ENCODE data around the gene TRAF2. TPM values are rescaled to one million over a fixed set of nuclear protein-coding genes. Genes with fewer than 3 reads are reported as not detected.
"Not testable (repeated sequence)": the region's sequence is repeated elsewhere in the genome, so short reads cannot be mapped to it uniquely, and the experiment has no call there.

TRAF2 gene
- polyA plus RNA-seq, 2 donors = 11.0 to 16.6 TPM

DNA sequence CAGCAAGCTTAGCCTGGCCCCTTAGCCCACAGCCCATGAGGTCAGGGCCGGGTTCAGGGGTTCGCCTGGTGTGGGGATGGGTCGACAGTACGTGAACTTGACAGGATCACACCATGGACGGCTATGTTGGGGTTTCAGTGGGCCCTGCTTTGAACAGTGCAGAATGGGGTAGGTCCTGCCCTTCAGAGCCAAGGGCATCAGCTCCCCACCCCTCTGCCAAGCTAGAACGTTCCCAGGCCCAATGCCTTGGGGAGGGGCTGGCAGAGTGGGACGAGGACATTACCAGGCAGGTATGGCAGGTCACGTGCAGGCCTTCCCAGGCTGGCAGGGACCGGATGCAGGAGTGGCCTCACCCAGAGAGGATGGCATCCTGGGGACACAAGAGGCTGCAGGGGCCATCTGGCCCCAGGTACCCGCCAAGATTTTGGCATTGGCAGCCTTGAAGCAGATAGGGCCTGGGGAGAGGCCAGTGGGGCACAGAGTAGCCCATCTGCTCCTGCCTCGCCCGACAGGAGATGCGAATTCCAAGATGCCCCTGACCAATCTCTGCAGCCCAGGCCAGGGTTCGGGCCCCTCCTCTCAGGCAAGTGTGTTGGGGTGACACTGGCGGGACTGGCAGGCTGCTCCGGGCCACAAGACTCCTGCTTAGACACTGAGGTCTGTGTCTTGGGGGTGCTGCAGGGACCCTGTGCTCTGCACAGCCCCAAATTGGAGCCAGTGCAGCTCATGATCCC is 44.5 kb upstream of the TRAF2 start:
- H3K4me3 ChIP-seq (ENCODE audit: low read depth in 1 of 2, low read length in 2 of 2); H3K27ac ChIP-seq (ENCODE audit: low read depth in 2 of 2, low read length in 1 of 2); H3K27me3 ChIP-seq (ENCODE audit: control insufficient read depth in 1 of 2, insufficient read depth in 2 of 2, low read length in 2 of 2); H3K9me3 ChIP-seq (ENCODE audit: control insufficient read depth in 2 of 2, insufficient read depth in 1 of 2, low read depth in 1 of 2, low read length in 1 of 2): not testable (repeated sequence)
- Histone ChIP-seq H3K36me3 (ENCODE audit: control insufficient read depth in 2 of 2, insufficient read depth in 2 of 2, low read length in 1 of 2) (peaks cover 0 to 12% of the 10 kb centered on the region in 2 donors), H3K4me1 (ENCODE audit: control insufficient read depth in 2 of 2, insufficient read depth in 2 of 2, low read length in 1 of 2) (peaks cover 0 to 29% of the 10 kb centered on the region in 2 donors)
- 35% methylated on average over 15 to 16 of the region's 16 CpGs for WGBS, 2 donors

DNA sequence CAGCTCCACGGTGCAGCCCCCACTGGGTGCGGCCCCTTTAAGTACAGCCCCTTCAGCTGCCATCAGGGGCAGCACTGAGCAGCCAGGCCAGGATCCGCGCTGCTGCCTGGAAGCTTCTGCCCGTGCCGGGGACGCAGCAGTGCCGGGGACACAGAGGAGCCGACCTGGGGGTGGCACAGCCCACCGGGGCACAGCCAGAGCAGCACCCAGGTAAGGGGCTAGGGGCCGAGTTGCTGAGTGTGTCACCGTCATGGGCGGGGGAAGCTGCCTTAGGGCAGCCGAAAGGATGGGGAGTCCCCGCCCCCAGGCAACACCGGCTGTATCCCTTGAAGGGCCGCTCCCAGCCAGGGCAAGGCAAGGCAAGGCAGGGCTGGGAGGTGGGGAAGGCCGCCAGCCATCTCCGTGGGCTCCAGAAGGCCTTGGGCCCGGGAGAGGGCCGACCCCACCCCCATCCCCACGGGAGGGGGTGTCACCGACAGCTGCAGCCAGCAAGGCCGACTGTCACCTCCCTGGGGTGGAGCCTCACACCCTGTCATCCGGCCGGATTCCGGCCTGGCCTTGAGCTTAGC is 43.9 kb upstream of the TRAF2 start, which contains the start of gene AJM1:
Gene AJM1 (plus strand): TSS at position 99 of the 569 bp plus-strand sequence. CDS start 1,937 bp downstream, outside the sequence.
- peaks cover 0 to 12% of the 10 kb centered on the region in 2 donors for H3K36me3 ChIP-seq (ENCODE audit: control insufficient read depth in 2 of 2, insufficient read depth in 2 of 2, low read length in 1 of 2)
- not testable (repeated sequence) for H3K27ac ChIP-seq (ENCODE audit: low read depth in 2 of 2, low read length in 1 of 2); H3K9me3 ChIP-seq (ENCODE audit: control insufficient read depth in 2 of 2, insufficient read depth in 1 of 2, low read depth in 1 of 2, low read length in 1 of 2); H3K27me3 ChIP-seq (ENCODE audit: control insufficient read depth in 1 of 2, insufficient read depth in 2 of 2, low read length in 2 of 2)
- 1% methylated on average over 20 to 27 of the region's 27 CpGs for WGBS, 2 donors
- H3K4me1 ChIP-seq (ENCODE audit: control insufficient read depth in 2 of 2, insufficient read depth in 2 of 2, low read length in 1 of 2) = peaks cover 0 to 31% of the 10 kb centered on the region in 2 donors
- peak within 1 kb of the TSS; percentile 34 to 50 for H3K4me3 ChIP-seq (ENCODE audit: low read depth in 1 of 2, low read length in 2 of 2)

- not testable (repeated sequence) for H3K4me3 ChIP-seq (ENCODE audit: low read depth in 1 of 2, low read length in 2 of 2); H3K9me3 ChIP-seq (ENCODE audit: control insufficient read depth in 2 of 2, insufficient read depth in 1 of 2, low read depth in 1 of 2, low read length in 1 of 2); H3K27me3 ChIP-seq (ENCODE audit: control insufficient read depth in 1 of 2, insufficient read depth in 2 of 2, low read length in 2 of 2); H3K27ac ChIP-seq (ENCODE audit: low read depth in 2 of 2, low read length in 1 of 2)
- Histone ChIP-seq H3K4me1 (ENCODE audit: control insufficient read depth in 2 of 2, insufficient read depth in 2 of 2, low read length in 1 of 2) (peaks cover 4 to 31% of the 10 kb centered on the region in 2 donors), H3K36me3 (ENCODE audit: control insufficient read depth in 2 of 2, insufficient read depth in 2 of 2, low read length in 1 of 2) (peaks cover 0 to 12% of the 10 kb centered on the region in 2 donors)
- 8 to 9% methylated on average over 17 to 21 of the region's 21 CpGs for WGBS, 2 donors
Measured at GRCh38 chr9:136843159-136843800, 43.0 kb upstream of the TRAF2 start.

GRCh38 chr9:136843801-136844740 is 42.2 kb upstream of the TRAF2 start:
- Histone ChIP-seq H3K4me1 (ENCODE audit: control insufficient read depth in 2 of 2, insufficient read depth in 2 of 2, low read length in 1 of 2) (peaks cover 4 to 31% of the 10 kb centered on the region in 2 donors), H3K4me3 (ENCODE audit: low read depth in 1 of 2, low read length in 2 of 2) (peak overlapping the region in 1 of 2 donors; percentile 18)
- WGBS, 2 donors = 6% methylated on average over 77 to 99 of the region's 99 CpGs
- not testable (repeated sequence) for H3K27me3 ChIP-seq (ENCODE audit: control insufficient read depth in 1 of 2, insufficient read depth in 2 of 2, low read length in 2 of 2); H3K9me3 ChIP-seq (ENCODE audit: control insufficient read depth in 2 of 2, insufficient read depth in 1 of 2, low read depth in 1 of 2, low read length in 1 of 2); H3K27ac ChIP-seq (ENCODE audit: low read depth in 2 of 2, low read length in 1 of 2); H3K36me3 ChIP-seq (ENCODE audit: control insufficient read depth in 2 of 2, insufficient read depth in 2 of 2, low read length in 1 of 2)

- peak overlapping the region in 1 of 2 donors; percentile 18 for H3K4me3 ChIP-seq (ENCODE audit: low read depth in 1 of 2, low read length in 2 of 2)
- H3K27me3 ChIP-seq (ENCODE audit: control insufficient read depth in 1 of 2, insufficient read depth in 2 of 2, low read length in 2 of 2) = no peaks in the 10 kb centered on the region
- H3K4me1 ChIP-seq (ENCODE audit: control insufficient read depth in 2 of 2, insufficient read depth in 2 of 2, low read length in 1 of 2) = peaks cover 4 to 35% of the 10 kb centered on the region in 2 donors
Measured at GRCh38 chr9:136844761-136845464, 41.4 kb upstream of the TRAF2 start.

DNA sequence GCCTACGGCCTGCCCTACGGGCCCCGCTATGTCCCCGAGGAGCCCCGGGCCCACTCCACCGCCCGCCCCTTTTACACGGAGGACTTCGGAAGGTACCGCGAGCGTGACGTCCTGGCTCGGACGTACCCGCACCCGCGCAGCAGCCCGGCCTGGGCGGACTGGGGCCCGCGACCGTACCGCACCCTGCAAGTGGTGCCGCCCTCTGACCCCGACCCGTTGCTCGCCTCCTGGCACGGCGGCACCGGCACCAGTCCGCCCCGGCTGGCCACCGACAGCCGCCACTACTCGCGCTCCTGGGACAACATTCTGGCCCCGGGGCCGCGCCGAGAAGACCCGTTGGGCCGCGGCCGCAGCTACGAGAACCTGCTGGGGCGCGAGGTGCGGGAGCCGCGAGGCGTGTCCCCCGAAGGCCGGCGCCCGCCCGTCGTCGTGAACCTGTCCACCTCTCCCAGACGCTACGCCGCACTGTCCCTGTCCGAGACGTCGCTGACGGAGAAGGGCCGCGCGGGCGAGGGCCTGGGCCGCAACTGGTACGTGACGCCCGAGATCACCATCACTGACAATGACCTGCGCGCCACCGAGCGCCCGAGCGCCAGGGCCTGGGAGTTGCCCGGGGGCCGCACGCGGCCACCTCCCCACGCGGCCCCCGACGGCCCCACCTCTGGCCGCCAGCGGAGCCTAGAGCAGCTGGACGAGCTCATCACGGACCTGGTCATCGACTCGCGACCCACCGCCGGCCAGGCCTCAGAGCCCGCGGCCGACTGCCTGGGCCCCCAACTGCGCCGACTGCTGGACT is 40.7 kb upstream of the TRAF2 start:
- Histone ChIP-seq H3K4me3 (ENCODE audit: low read depth in 1 of 2, low read length in 2 of 2) (peak overlapping the region in 1 of 2 donors; percentile 60), H3K27me3 (ENCODE audit: control insufficient read depth in 1 of 2, insufficient read depth in 2 of 2, low read length in 2 of 2) (no peaks in the 10 kb centered on the region)

More at GRCh38 chr9:136844761-136845464, 41.4 kb upstream of the TRAF2 start:
- Histone ChIP-seq H3K27ac (ENCODE audit: low read depth in 2 of 2, low read length in 1 of 2) (no peak overlapping the region), H3K9me3 (ENCODE audit: control insufficient read depth in 2 of 2, insufficient read depth in 1 of 2, low read depth in 1 of 2, low read length in 1 of 2) (peaks cover 0 to 7% of the 10 kb centered on the region in 2 donors), H3K36me3 (ENCODE audit: control insufficient read depth in 2 of 2, insufficient read depth in 2 of 2, low read length in 1 of 2) (peaks cover 0 to 2% of the 10 kb centered on the region in 2 donors)
- WGBS, 2 donors = 10 to 20% methylated on average over 52 to 88 of the region's 88 CpGs

DNA sequence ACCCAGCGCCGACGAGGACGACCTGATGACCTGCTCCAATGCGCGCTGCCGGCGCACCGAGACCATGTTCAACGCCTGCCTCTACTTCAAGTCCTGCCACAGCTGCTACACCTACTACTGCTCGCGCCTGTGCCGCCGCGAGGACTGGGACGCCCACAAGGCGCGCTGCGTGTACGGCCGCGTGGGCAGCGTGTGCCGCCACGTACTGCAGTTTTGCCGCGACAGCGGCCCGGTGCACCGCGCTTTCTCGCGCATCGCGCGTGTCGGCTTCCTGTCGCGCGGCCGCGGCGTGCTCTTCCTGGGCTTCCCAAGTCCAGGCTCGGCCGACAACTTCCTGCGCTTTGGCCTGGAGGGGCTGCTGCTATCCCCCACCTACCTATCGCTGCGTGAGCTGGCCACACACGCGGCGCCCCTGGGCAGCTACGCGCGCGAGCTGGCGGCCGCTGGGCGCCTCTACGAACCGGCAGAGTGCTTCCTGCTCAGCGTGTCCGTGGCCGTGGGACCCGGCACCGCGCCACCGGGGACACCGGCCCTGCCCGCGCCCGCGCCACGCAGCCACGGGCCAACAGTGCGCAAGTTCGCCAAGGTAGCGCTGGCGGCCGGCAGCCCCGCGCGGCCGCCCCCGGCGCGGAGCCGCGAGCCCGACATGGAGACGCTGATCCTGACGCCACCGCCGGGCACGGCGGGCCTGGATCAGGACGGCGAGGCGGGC is 39.8 kb upstream of the TRAF2 start:
- no peaks in the 10 kb centered on the region for H3K27me3 ChIP-seq (ENCODE audit: control insufficient read depth in 1 of 2, insufficient read depth in 2 of 2, low read length in 2 of 2)
- H3K4me1 ChIP-seq (ENCODE audit: control insufficient read depth in 2 of 2, insufficient read depth in 2 of 2, low read length in 1 of 2) = peaks cover 4 to 40% of the 10 kb centered on the region in 2 donors
- peaks cover 0 to 4% of the 10 kb centered on the region in 2 donors for H3K36me3 ChIP-seq (ENCODE audit: control insufficient read depth in 2 of 2, insufficient read depth in 2 of 2, low read length in 1 of 2)
- H3K9me3 ChIP-seq (ENCODE audit: control insufficient read depth in 2 of 2, insufficient read depth in 1 of 2, low read depth in 1 of 2, low read length in 1 of 2) = peaks cover 0 to 7% of the 10 kb centered on the region in 2 donors
- WGBS, 2 donors = 5 to 14% methylated on average over 79 to 98 of the region's 98 CpGs
- H3K4me3 ChIP-seq (ENCODE audit: low read depth in 1 of 2, low read length in 2 of 2) = peak overlapping the region; percentile 39 to 60
- H3K27ac ChIP-seq (ENCODE audit: low read depth in 2 of 2, low read length in 1 of 2) = no peak overlapping the region

More for the DNA sequence above, 40.7 kb upstream of the TRAF2 start:
- H3K9me3 ChIP-seq (ENCODE audit: control insufficient read depth in 2 of 2, insufficient read depth in 1 of 2, low read depth in 1 of 2, low read length in 1 of 2) = peaks cover 0 to 7% of the 10 kb centered on the region in 2 donors
- peaks cover 4 to 42% of the 10 kb centered on the region in 2 donors for H3K4me1 ChIP-seq (ENCODE audit: control insufficient read depth in 2 of 2, insufficient read depth in 2 of 2, low read length in 1 of 2)
- H3K36me3 ChIP-seq (ENCODE audit: control insufficient read depth in 2 of 2, insufficient read depth in 2 of 2, low read length in 1 of 2) = peaks cover 0 to 4% of the 10 kb centered on the region in 2 donors
- WGBS, 2 donors = 25 to 35% methylated on average over 94 to 102 of the region's 102 CpGs
- no peak overlapping the region for H3K27ac ChIP-seq (ENCODE audit: low read depth in 2 of 2, low read length in 1 of 2)

Measured in esophagus (tissue), 2 donors.